LHCN-M2 (cell line): ENCODE measurements around the gene TP53BP2. TPM values are rescaled to one million over a fixed set of nuclear protein-coding genes. Genes with fewer than 3 reads are reported as not detected.
"Not testable (repeated sequence)": the region's sequence is repeated elsewhere in the genome, so short reads cannot be mapped to it uniquely, and the experiment has no call there.

Experiments used
- DNase-seq: peaks from one replicate; pipeline ENCODE4 v3.0.0-alpha.2; 2012; ENCODE audit warnings: low read depth
- total RNA-seq: library from RNA; depleted of rRNA; stranded (reverse); fragments of >200 nt; gene quantifications from 2 replicates; pipeline ENCODE4 v1.2.3, GENCODE V29; 2014; rRNA removed

Gene TP53BP2
- total RNA-seq, 1 experiment from 2014 or later = 28.5 TPM

DNA sequence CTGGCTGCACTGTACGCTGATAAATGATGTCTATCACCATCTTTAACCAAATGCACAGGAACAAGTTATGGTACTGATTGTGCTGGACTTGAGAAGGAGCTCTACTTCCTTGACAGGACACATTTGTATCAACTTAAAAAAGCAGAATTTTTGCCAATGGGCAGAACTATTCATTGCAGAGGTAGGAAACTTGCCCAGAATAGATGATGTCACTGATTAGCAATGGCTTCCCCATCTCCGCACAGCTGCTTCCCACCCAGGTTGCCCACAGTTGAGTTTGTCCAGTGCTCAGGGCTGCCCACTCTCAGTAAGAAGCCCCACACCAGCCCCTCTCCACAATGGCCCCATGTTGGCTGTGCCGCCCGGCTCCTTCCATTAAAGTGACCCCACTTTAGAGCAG lies 100.0 kb downstream of the TP53BP2 start:
- no peak for DNase-seq

DNA sequence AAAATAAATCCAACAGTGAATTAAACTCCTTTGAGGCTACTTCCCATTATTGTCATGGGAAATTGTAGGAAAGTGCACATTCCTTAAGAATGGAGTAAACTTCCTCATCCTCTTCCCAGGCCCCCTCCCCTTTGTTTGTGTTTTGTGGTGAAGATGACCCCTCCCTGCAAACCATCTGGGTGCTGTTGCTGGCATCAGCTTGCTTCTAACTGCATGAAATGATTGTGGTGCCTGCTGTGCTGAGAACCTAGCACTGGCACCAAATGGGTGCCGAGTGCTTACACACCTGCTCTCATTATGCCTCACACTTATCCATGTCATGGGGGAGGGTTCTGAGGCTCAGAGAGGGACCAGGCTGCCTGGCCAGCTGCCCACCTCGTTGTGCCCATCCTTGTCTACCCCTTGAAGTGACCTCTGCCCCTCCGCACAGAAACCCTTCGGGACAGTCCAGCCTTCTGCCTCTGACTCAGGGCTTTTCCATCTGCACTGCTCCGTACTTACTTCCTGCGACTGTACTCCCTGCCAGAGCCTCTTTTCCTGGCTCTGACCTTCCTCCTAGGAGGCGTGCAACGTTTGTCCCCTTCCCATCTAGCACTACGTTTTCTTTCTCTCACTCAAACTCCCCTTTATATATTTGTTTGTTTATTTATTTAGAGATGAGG lies 102.8 kb downstream of the TP53BP2 start:
- peak; percentile 73 for DNase-seq

DNA sequence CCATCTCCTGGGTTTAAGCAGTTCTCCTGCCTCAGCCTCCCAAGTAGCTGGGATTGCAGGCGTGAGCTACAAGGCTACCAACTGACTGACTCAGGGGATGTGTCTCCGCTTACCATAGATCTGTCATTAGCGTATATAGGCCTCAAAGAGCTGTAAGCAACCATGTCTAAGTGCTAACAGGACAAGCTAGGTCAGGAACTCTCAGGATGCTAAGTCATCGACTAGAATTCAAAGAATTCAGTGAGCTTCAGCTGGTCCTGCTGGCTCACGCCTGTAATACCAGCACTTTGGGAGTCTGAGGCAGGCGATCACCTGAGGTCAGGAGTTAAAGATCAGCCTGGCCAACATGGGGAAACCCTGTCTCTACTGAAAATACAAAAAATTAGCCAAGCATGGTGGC lies 103.9 kb downstream of the TP53BP2 start:
- DNase-seq = no peak

DNA sequence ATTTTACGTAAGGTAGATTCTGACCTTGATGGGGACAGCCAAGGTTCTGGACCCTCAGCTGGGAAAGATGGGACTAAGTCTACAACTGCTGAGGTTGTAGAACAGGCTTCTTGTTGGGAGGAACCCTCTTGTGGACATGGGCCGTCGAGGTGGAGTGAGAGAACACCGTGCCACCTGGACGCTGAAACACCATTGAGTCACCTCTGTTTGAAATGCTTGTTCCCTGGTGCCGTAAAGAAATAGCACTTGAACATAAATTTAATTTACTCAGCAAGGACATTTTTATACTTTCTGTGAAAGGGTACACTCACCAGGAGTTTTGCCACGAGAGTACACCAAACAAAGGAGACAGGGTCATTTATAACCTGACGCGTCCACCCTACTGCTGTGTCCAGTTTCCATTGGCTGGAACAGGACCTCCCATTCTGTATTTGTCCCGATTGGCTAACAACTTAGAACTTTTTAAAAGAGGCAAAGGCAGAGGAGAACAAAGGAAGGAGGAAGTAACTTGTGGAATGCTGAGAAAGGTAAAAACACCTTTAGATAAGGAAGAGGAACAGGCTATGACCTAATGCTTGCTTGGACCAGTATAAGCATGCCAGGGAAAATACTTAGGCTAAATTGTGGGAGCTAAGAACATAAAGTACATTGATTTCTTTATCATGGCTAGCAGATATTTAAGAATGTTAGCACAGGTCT lies 105.6 kb downstream of the TP53BP2 start:
- not testable (repeated sequence) for DNase-seq

DNA sequence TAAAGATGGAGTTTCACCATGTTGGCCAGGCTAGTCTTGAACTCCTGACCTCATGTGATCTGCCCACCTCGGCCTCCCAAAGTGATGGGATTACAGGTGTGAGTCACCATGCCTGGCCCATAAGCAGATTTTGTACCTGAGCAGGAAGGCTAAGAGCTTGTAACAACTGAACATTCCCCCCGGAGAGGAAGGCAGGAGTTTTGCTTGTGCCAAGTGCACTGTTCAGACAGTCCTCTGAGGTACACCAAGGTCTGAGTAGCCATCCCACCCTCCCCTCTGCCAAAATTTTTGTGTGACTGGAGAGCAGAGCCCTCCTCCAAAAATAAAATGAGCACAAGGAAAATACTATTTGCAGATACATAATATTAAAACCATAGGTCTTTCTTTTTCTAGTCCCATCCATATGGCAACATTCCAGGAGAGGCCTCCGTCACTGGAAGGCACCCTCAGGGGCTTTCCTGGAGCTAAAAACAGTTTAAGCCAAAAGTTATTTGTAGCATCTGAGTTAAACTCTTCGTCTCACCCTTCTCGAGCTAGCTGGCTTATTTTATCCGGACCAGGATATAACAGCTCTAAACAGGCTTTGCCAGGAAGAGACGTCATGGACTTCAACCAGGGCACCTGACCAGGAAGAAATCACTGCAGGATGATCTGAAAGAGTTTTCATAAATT lies 106.2 kb downstream of the TP53BP2 start:
- no peak for DNase-seq

DNA sequence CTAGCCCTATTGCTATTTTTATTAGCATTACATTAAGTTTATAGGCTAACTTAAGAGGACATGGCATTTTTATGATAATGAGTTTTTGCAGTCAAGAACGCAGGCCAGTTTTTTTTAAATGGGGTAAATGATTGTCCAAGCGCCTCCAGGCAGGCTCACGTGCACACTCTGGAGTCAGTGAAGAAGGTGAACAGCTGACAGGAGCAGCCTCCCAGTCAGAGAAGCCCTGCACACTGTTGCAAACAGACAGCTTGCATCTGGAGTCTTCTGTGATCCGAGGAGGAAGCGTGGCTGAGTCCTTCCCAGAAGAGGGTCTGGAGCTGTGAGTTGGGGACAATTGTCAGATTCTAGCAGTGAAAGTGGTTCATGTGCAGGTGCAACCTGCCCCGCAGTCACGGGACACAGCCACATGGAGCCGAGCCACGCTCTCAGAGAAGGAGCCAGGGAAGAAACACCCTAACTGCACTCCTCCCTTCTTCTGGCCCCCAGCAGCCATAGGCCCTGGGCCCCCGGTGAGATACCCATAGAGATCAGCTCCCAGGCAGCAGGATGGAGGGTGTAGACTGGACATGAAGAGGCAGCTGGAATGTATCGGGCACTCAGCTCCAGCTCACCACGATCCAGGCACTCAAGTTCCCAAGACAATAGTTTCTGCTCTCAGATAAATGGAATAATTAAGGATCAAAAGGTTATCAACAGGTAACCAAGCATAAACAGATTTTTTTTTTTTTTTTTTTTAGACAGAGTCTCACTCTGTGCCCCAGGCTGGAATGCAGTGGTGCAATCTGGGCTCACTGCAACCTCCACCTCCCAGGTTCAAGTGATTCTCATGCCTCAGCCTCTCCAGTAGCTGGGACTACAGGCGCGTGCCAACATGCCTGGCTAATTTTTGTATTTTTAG lies 107.0 kb downstream of the TP53BP2 start:
- no peak for DNase-seq

DNA sequence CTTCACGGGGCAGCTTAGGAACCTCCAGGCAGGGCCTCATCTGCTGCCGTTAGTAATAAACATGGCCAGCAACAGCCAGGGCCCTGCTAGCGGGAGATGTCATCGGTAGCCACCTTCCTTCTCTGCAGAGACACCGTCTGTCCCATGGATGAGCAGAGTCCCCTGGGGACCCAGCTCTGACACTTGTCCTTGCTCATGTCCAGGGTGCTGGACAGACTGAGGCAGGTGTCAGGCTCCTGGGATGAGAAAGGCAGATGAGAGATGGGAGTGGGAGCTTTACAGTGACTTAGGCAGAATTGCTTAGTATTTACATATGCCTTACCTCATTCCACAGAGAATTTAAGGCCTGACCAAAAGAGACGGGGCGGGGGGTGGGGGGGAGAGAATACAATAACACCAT lies 108.4 kb downstream of the TP53BP2 start:
- DNase-seq = no peak

DNA sequence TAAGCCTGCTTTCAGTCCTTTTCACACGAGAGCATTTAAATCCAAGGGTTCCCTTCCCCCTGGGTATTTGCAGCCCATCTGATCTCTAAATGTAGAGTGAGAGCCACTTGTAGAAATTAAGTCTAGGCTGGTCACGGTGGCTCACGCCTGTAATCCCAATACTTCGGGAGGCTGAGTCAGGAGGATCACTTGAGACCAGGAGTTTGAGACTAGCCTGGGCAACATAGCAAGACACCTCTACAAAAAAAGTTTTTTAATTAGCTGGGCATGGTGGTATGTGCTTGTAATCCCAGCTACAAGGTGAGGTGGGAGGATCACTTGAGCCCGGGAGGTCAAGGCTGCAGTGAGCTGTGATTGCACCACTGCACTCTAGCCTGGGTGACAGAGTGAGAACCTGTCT lies 109.1 kb downstream of the TP53BP2 start:
- not testable (repeated sequence) for DNase-seq

DNA sequence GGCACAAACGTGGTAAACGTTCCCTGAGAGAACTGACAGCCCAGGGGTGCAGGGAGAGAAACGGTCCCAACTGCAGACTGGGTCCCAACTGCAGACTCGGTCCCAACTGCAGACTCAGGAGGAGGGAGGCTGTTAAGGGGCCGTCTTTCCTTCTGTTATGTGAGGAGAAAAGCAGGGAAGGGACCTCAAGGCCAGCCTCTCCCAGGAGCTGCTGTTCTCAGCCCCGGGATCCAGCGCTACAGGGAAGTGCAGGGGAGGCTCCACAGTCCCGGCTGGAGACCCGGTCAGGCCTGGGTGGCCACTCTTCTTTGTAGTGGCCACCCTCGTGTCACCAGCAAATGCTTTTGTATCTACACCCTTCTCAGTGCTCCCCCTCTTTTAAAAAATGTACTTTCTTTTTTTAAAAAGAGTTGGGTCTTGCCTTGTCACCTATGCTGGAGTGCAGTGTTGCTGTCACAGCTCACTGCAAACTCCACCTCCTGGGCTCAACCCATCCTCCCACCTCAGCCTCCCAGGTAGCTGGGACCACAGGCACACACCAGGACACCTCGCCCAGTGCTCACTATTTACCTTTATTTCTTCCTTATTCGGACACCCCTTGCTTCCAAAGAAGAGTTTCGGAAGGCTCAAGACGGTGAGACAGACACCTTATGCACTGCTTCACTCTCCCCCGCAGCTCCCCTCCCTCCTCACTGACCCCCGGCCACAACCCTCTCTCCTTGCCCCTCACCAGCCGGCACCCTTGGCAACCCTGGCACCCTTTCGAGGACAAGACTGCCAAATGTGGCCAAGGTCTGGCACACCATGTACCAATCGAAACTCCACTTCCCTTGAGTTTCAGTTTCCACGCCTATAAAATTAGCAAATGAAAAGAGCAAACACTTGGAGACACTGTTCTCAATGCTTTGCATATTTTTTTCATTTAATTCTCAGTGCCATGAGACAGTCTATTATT lies 111.6 kb downstream of the TP53BP2 start:
- DNase-seq = no peak

DNA sequence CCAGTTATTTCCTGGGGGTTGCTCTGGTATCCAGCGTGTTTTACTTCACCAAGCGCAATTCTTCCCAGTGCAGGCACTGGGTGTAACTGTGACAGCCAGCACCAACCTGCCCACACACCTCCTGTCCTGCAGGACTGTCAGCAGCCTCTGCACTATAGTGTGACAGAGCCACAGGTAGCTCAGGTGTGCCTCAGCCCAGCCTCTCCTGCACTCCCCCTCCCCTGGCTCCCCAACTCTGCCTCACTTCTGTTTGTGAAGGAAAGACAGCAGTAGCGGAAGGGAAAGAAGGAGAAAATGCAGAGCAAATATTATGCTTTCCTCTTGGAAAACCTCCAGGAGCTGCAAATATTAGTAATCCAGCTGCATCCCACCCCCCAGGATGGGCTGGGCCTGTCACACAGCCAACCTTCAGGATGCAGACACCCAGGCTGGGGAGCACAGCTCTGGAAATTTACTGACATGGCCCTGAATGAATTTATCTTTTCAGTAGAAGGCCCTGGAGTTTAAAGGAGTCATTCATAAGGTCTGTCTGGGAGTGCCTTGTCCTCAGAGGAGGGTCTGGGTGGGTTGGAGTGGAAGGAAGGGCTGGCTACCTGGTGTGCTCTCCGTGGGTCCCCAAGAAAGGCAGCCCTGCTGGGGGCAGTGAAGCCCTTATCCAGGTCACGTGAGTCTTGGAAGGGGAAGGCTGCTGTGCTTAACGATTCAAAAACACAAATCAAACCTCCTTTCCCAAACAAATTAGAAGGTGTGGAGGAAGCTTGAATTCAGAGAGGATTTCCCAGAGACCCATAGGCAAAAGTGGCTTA lies 112.6 kb downstream of the TP53BP2 start:
- DNase-seq = no peak

DNA sequence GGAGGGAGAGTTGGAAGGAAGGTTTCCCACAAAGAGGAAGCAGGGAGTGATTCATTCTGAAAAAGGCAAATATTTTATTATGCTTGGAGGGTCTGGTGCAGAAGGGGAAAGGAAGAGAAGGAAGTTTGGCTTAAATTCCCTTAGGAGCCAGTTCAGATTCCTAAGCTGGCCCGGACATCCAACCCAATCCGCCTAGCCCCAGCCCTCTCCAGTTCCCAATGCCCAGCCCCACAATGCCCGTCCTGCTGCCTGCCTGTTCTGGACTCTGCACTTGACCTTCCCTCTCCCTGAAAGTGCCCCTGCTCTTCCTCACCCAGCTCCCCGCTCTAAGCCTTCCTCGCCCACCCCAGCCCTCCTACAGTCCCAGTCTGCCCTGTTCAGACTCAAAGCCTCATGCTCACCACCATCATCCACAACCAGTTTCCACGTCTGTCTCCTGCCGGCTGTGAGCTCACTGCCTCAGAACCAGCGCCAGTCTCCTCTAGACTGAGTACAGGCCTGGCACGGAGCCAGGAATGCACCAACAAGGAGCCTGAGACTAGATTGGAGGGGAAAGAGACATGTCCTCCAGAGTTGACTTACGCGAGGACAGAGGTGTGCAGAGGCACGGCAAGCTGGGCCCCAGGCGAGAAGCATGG lies 114.5 kb downstream of the TP53BP2 start:
- DNase-seq = peak; percentile 87

DNA sequence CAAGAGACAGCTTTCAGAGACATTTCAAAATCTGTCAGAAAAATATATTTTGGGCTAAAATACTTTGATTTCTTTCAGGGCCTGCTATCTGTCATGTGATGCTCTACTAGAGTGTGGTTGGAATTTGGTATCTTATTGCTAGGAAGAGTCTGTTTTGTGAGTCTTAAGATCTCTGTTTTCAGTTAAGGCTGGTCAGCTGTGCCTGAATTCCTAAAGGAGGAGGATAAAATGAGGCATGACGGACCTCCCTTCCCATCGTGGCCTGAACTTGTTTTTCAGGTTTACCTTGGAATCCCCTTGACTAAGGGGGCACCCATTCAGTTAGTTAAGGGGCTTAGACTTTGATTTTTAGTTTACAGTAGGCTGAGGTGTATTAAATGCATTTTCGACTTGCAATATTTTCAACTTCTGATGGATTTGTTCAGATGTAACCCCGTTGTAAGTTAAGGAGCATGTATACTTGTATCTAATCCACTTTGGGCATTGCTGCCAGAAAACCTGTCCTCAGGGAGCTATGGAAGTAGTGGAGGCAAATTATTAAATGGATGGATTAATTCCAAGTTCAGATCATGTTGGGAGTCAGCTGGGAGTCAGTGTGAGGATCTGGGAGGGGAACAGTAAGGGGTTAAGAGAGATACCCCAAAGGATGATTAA lies 115.1 kb downstream of the TP53BP2 start:
- peak; percentile 69 for DNase-seq

DNA sequence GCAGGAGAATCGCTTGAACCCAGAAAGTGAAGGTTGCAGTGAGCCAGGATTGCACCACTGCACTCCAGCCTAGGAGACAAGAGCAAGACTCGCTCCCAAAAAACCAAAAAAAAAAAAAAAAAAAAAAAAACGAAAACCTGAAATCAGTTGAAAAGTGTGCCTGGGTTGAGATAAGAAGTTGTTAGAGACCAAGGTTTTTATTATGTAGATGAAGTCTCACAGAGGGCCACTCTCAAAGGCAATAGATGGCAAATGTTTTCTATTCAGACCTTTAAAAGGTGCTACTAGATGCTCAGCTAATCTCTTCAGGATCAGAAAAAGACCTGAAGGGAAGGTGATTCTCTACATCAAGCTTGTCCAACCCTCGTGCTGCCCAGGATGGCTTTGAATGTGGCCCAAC lies 115.8 kb downstream of the TP53BP2 start:
- no peak for DNase-seq

Other genes starting within 250 kb of the TP53BP2 start
- not detected in 2 replicates for gene CAPN8, start 180.2 kb downstream of the TP53BP2 start, total RNA-seq
- gene CAPN2, start 133.4 kb downstream of the TP53BP2 start, total RNA-seq = 642 and 718 TPM in 2 replicates